ENCODE measurements around the gene CD72.
A peak's percentile ranks its signal among the peaks of the same experiment; 100 is the strongest.

DNA sequence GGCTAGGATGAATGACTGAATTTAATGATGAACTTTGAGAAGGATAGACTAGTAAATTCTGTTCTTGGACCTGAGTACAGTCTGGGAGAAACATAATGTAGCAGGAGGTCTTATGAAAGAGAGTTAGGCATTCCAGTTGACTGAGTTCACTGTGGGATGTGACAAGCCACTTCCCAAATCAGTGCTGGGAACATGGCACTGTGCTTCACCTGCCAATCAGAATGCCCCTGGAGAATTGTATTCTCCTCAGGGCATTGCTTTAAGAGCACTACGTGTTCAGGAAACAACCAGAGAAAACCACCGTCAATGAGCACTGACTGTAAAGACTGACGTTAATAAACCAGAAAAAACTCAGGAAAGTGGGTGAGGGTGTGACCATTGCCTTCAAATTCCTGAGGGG is 41.1 kb upstream of the CD72 start:
- TF ChIP-seq FOXA1 (IDR thresholded peaks at IDR 0.05) (no peak), NFRKB (IDR thresholded peaks at IDR 0.05) (no peak), TARDBP (IDR thresholded peaks at IDR 0.05) (no peak), FOXK2 (IDR thresholded peaks at IDR 0.05) (no peak), ELF4 (IDR thresholded peaks at IDR 0.05) (no peak), FOXM1 (IDR thresholded peaks at IDR 0.05; ENCODE audit: borderline replicate concordance) (no peak), SUZ12 (IDR thresholded peaks at IDR 0.05) (no peak), BHLHE40 (IDR thresholded peaks at IDR 0.05; ENCODE audit: borderline replicate concordance) (no peak), SP1 (IDR thresholded peaks at IDR 0.05) (no peak), ARNT (IDR thresholded peaks at IDR 0.05) (no peak), CTBP1 (IDR thresholded peaks at IDR 0.05; ENCODE audit: borderline replicate concordance) (no peak)
- TF ChIP-seq, protein P1, sequence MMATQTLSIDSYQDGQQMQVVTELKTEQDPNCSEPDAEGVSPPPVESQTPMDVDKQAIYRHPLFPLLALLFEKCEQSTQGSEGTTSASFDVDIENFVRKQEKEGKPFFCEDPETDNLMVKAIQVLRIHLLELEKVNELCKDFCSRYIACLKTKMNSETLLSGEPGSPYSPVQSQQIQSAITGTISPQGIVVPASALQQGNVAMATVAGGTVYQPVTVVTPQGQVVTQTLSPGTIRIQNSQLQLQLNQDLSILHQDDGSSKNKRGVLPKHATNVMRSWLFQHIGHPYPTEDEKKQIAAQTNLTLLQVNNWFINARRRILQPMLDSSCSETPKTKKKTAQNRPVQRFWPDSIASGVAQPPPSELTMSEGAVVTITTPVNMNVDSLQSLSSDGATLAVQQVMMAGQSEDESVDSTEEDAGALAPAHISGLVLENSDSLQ (IDR thresholded peaks at IDR 0.05), result peak; percentile 78

Measured in HEK293T (cell line).